GM10266 (cell line): ENCODE results near the gene AGXT2.

Experiments
- DNase-seq: peaks from one replicate; pipeline ENCODE4 v3.0.0; 2012; ENCODE audit errors: extremely low spot score
- CTCF ChIP-seq: IDR thresholded peaks from 2 replicates; pipeline ENCODE4 v1.5.1; 2012; ENCODE audit warnings: mild to moderate bottlenecking, low read depth; ENCODE audit not compliant: control insufficient read depth, insufficient read depth; ENCODE audit errors: missing control alignments

The AGXT2 gene

GRCh38 chr5:34996261-34996660 is 51.5 kb downstream of the AGXT2 start:
- DNase-seq = no peak
- no peak for TF ChIP-seq CTCF

- TF ChIP-seq CTCF = no peak
- no peak for DNase-seq
These were observed 53.8 kb downstream of the AGXT2 start for GRCh38 chr5:34993951-34994350.

- no peak for TF ChIP-seq CTCF
- DNase-seq = no peak
These were observed 56.1 kb downstream of the AGXT2 start for GRCh38 chr5:34991486-34992238.

- no peak for DNase-seq
- no peak for TF ChIP-seq CTCF
These were observed 60.8 kb downstream of the AGXT2 start for GRCh38 chr5:34986965-34987364.

GRCh38 chr5:34982823-34983222 is 64.9 kb downstream of the AGXT2 start:
- TF ChIP-seq CTCF = no peak
- DNase-seq = no peak

- no peak for DNase-seq
- TF ChIP-seq CTCF = no peak
These were observed 69.1 kb downstream of the AGXT2 start for GRCh38 chr5:34978681-34979080.

GRCh38 chr5:34977934-34978613 is 69.7 kb downstream of the AGXT2 start:
- DNase-seq = no peak
- no peak for TF ChIP-seq CTCF
